Fibroblast of pulmonary artery (primary cell): Measurements from ENCODE around the gene SHH.

Source experiments
- DNase-seq: peaks from one replicate; pipeline ENCODE4 v3.0.0-alpha.2; 2010; ENCODE audit warnings: low read depth
- H3K4me3 ChIP-seq: replicated peaks from 2 replicates; pipeline ENCODE4 v1.5.1; 2011; ENCODE audit warnings: low read depth, mild to moderate bottlenecking, control low read depth, low read length, moderate library complexity
- TF ChIP-seq, protein P1 (sequence below): IDR thresholded peaks from 2 replicates; pipeline ENCODE4 v1.5.1; 2011; ENCODE audit warnings: mild to moderate bottlenecking, control low read depth, low read length, inconsistent platforms; ENCODE audit errors: missing control alignments

Gene SHH

DNA sequence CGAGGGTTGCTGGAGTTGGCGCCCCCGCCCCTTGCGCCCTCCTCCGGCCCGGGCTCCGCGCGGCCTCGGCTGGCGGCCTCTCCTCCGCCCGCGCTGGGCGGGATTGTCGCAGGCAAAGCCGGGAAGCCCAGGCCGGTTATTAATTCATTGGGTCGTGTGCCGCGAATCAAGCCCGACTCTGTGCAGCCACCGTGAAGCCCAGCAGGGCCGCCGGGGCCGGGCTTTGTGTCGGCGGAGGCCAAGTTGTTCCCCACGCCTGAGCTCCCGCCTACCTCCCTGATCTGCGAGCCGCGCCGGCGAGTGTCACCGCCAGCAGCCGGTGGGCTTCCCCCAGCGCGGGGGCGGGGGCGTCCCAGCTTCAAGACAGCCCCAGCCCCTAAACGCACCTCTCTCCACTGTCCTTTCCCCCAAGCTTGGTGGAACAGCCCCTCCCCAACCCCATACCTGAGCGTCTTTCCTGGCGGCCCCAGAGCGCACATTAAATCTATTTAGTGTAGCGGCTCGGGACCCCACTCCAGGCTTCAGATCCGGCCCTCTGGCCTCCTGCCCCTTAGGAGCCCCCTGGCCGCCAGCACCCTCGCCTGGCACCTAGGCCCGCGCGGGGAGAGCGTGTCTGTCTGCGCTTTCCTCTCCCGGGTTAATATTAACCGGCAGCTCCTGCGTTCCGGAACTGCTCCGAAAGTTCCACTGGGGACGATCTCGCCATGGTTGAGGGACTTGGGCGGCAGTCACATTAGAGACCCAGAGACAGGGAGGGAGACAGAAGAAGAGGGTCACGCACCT lies 3.5 kb downstream of the SHH start:
- H3K4me3 ChIP-seq: peak overlapping the region; percentile 3
- TF ChIP-seq, protein P1, sequence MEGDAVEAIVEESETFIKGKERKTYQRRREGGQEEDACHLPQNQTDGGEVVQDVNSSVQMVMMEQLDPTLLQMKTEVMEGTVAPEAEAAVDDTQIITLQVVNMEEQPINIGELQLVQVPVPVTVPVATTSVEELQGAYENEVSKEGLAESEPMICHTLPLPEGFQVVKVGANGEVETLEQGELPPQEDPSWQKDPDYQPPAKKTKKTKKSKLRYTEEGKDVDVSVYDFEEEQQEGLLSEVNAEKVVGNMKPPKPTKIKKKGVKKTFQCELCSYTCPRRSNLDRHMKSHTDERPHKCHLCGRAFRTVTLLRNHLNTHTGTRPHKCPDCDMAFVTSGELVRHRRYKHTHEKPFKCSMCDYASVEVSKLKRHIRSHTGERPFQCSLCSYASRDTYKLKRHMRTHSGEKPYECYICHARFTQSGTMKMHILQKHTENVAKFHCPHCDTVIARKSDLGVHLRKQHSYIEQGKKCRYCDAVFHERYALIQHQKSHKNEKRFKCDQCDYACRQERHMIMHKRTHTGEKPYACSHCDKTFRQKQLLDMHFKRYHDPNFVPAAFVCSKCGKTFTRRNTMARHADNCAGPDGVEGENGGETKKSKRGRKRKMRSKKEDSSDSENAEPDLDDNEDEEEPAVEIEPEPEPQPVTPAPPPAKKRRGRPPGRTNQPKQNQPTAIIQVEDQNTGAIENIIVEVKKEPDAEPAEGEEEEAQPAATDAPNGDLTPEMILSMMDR: no peak
- DNase-seq: no peak

DNA sequence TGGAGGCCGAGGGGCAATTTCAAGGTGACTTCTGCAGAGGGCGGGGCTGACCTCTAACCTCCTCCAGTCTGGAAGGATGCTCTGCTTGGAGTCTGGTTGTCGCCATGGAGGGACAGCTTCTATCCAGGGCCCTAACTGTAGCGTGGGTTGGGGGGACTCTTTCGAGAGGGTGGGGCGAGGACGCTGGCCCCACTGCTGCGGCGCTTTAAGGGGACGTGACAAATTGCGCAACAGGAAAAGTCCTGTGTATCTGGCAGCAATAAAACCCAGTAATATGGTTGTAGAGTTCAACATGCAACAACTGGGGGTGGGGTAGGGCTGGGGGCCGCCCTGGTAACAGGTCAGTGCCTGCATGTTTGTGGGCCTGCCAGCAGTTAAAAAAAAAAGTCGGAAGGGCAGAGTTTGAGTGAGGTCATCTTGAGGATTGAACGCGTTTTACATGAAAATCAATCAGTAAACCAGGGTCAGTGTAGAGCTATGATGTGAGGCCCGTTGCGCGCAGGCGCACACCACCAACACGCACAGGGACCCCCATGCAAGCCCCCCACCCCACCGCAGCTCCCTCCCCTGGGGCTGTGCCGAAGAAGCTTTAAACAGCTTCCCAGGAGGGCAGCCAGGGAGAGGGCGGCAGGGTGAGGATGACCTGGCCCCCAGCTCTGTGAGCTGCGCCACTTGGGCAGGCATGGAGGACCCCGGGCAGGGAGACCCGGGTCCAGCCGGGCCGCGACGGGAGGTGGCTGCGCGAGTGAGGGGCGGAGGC lies 4.3 kb downstream of the SHH start:
- no peak for DNase-seq
- no peak overlapping the region for H3K4me3 ChIP-seq
- TF ChIP-seq, protein P1: no peak

DNA sequence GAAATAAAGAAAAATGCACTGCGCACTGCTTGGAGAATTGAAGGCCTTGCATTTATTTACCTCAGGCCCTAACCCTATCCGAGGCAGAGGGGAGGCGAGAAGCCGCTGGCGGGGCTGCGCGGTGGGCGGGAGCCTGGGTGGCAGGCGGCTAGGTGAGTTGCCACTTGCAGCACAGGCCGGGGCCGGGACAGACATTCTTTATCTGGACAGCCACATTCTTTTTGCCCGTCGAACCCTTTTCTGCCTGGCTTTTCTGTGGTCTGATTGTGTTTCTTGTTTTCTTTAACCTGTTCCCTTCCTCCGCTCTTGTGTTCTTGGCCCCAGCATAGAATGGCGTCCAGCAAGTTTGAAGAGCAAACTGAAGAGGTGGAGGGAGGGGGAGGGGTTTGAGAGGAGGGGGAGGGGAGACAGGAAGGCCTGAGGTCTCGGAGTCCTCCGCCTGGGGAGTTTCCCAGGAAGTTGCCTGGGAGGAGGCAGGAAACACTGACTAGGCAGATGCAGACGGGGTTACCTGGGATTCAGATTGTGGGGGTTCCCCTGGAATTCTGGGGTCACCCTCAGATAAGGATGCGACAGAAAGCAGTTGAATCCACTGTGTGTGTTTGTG lies 5.1 kb downstream of the SHH start:
- H3K4me3 ChIP-seq: no peak overlapping the region
- TF ChIP-seq, protein P1: no peak
- DNase-seq: no peak

DNA sequence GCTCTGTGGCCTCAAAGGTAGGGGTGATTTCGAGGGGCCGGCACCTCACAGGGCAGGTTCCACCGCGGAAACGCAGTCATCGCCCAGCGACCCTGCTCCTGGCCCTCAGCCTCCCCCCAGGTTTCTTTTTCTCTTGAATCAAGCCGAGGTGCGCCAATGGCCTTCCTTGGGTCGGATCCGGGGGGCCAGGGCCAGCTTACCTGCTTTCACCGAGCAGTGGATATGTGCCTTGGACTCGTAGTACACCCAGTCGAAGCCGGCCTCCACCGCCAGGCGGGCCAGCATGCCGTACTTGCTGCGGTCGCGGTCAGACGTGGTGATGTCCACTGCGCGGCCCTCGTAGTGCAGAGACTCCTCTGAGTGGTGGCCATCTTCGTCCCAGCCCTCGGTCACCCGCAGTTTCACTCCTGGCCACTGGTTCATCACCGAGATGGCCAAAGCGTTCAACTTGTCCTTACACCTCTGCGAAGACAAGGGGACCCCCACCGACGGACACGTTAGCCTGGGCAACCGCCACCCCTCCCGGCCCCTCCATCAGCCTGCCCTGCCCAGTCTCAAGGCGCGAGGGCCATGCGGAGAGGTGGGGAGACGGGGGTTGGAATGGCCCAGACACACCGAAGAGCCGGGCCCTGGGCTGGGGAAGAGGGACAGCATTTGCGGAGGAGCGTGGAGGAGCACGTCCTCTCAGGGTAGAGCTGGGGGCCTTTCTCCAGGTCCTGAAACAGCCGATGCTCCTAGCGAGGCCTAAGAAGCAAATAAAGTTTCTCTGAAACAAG lies 6.0 kb downstream of the SHH start:
- no peak for DNase-seq
- no peak overlapping the region for H3K4me3 ChIP-seq

DNA sequence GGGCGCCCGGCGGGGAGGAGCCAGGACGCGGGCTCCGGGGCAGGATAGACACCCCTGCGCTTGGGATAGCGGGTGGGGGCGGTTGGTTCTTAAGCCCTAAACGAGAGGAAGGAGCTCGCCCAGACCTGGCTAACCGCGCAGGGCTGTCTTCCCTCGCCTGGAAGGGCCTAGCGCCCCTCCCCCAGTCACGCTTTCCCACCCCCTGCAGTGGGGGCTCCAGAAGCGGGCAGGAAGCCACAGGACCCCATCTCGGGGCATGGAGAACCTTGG lies 6.5 kb downstream of the SHH start:
- TF ChIP-seq, protein P1: no peak
- no peak for DNase-seq
- H3K4me3 ChIP-seq: peak overlapping the region; percentile 47

More for the DNA sequence above, 6.0 kb downstream of the SHH start:
- TF ChIP-seq, protein P1: no peak

DNA sequence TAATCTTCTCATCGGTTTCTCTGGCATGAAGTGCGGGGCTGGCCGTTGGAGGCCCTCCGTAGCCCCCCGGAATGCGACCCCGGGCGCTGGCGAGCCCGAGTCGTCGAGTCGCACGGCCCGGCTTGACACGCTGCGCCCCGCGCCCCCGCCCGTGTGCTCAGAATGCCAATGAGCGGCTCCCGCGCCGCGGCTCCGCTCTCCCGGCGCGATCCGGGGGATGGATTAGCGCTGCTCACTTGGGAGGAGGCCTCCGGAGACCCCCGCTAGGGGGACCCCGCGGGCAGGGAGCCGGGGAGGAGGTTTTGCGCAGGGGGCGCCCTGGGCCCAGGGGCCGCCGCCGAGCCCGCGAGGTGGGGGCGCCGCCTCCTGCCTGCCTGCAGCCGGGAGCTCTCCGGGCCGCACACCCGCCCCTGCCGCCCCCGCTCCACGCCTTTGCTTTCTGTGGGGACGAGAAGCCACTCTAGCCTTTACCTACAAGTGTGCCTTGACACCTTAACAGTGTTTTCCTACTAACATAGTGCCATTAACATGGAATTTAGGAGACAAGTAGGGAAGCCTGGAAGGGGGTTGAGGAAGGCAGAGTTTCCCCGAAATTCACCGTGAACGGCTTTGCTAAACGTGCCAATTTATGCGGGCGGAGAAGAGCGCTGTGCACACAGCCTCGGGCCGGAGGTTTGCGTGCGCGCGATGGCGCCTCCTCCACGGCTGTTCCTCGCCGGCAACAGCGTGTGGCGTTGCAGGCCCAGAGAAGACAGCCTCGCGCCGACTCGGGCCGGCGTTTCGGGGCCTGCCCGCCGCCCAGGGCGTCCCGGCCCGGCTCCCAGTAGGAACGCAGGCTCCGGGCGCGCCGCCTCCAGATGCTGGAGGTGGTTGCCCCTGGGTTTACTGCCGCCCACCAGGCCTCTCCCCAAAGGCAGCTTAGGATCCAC lies 7.1 kb downstream of the SHH start:
- peak overlapping the region; percentile 47 for H3K4me3 ChIP-seq
- peak; percentile 78 for DNase-seq
- TF ChIP-seq, protein P1: peak; percentile 37
